K562 (cell line): ENCODE measurements around the gene GPT2. TPM values are rescaled to one million over a fixed set of nuclear protein-coding genes. Genes with fewer than 3 reads are reported as not detected.

Experiments used
- ATAC-seq: fragments of 200-7000 bp; cut with Tn5 transposase; 3 replicates; pipeline ENCODE4 v1.9.1; 2020; ENCODE audit warnings: moderate library complexity
- BruUV-seq: library from RNA; stranded (reverse); fragments of 400-500 nt; replicated peaks from 2 replicates; lab custom pipeline; 2021; lab: Mats Ljungman, UMichigan
- CTCF ChIA-PET: fragments of 300-600 bp; formaldehyde crosslinking; extraction: SDS; loops from one replicate; lab custom pipeline; 2021; ENCODE audit warnings: low intra/inter-chr PET ratio; lab: Yijun Ruan, JAX
- POLR2A ChIA-PET: fragments of 300-600, 350-650 bp; sonication (Branson Sonifier 250); formaldehyde crosslinking; extraction: SDS; loops from one replicate; lab custom pipeline; 2021; ENCODE audit warnings: antibody characterized with exemption, inconsistent platforms; lab: Yijun Ruan, JAX
- DNase-seq, 4 experiments: peaks; one replicate each; pipeline versions ENCODE4 v3.0.0 to v3.0.0-alpha.2; 2011 to 2018; ENCODE audit warnings: low spot score in 3 of 4, mixed read lengths in 3 of 4; ENCODE audit errors: extremely low read depth in 1 of 4
- FAIRE-seq: peaks from 2 replicates; lab custom pipeline; 2011; peaks lifted over from hg19 to GRCh38; lab: Jason Lieb, UNC
- H2AFZ ChIP-seq: 2 replicates; pipeline ENCODE4 v1.6.0; 2011; ENCODE audit warnings: low read depth, low read length, control low read depth, inconsistent platforms
- H3K27ac ChIP-seq: fragments of 200-600 bp; 3 replicates; pipeline ENCODE4 v1.8.0; 2011; ENCODE audit warnings: low read depth, mild to moderate bottlenecking, control low read depth, inconsistent platforms, low read length, moderate library complexity, mixed read lengths; ENCODE audit errors: extremely low read depth
- H3K27me3 ChIP-seq, 2 experiments: fragments of 300-600 bp in 1 of 2; 2 replicates in 1 of 2; 3 replicates in 1 of 2; pipeline versions ENCODE4 v1.6.0 to v1.8.0; 2011; ENCODE audit warnings: inconsistent platforms in 2 of 2, low read length in 2 of 2, mild to moderate bottlenecking in 1 of 2, mixed read lengths in 1 of 2, moderate library complexity in 1 of 2; ENCODE audit not compliant: control insufficient read depth in 2 of 2, insufficient read depth in 2 of 2
- H3K36me3 ChIP-seq: fragments of 300-600 bp; 3 replicates; pipeline ENCODE4 v1.8.0; 2011; ENCODE audit warnings: mild to moderate bottlenecking, low read length, inconsistent platforms; ENCODE audit not compliant: control insufficient read depth, insufficient read depth
- H3K4me1 ChIP-seq, 2 experiments: fragments of 200-600 bp in 1 of 2; replicated peaks in 1 of 2; 2 replicates in 1 of 2; 3 replicates in 1 of 2; pipeline versions ENCODE4 v1.5.1 to v1.8.0; 2011; ENCODE audit warnings: inconsistent platforms in 2 of 2, low read length in 2 of 2, mild to moderate bottlenecking in 1 of 2, mixed read lengths in 1 of 2, moderate library complexity in 1 of 2; ENCODE audit not compliant: control insufficient read depth in 2 of 2, insufficient read depth in 2 of 2
- H3K4me2 ChIP-seq: 2 replicates; pipeline ENCODE4 v1.6.1; 2011; ENCODE audit warnings: low read length, control low read depth, inconsistent platforms, mixed read lengths; ENCODE audit not compliant: insufficient read depth
- H3K4me3 ChIP-seq: fragments of 200-600 bp; sonication (generic), shearing (Covaris generic); 2 replicates; pipeline ENCODE4 v1.5.1; 2016; ENCODE audit warnings: control low read depth, inconsistent platforms
- H3K79me2 ChIP-seq: fragments of 200-600 bp; 3 replicates; pipeline ENCODE4 v1.8.0; 2011; ENCODE audit warnings: low read length, inconsistent platforms; ENCODE audit not compliant: control insufficient read depth, insufficient read depth
- H3K9ac ChIP-seq, 2 experiments: 2 replicates each; pipeline versions ENCODE4 v1.6.0 to v1.6.1; 2011; ENCODE audit warnings: low read depth in 2 of 2, low read length in 2 of 2, control low read depth in 1 of 2, inconsistent platforms in 1 of 2, mild to moderate bottlenecking in 1 of 2, mixed read lengths in 1 of 2; ENCODE audit not compliant: insufficient read depth in 1 of 2
- H3K9me1 ChIP-seq: one replicate; pipeline ENCODE4 v1.6.0; 2011; ENCODE audit warnings: inconsistent platforms, mild to moderate bottlenecking, low read length, moderate library complexity; ENCODE audit not compliant: control insufficient read depth, insufficient read depth
- H3K9me3 ChIP-seq: replicated peaks from 2 replicates; pipeline ENCODE4 v1.5.1; 2011; ENCODE audit warnings: low read depth, low read length, inconsistent platforms; ENCODE audit not compliant: control insufficient read depth, insufficient read depth
- H4K20me1 ChIP-seq: replicated peaks from 2 replicates; pipeline ENCODE4 v1.6.1; 2011; ENCODE audit warnings: low read length, inconsistent platforms, mixed read lengths; ENCODE audit not compliant: control insufficient read depth, insufficient read depth
- CEBPB ChIP-seq: fragments of 450-650 bp; IDR thresholded peaks from 2 replicates; pipeline ENCODE4 v1.6.1; 2016; ENCODE audit warnings: missing genetic modification characterization, missing compliant biosample characterization
- CEBPG ChIP-seq, 3 experiments: fragments of 200-800 bp in 1 of 3; sonication (Bioruptor generic) in 1 of 3; sonication (generic) in 1 of 3; formaldehyde crosslinking in 1 of 3; IDR thresholded peaks in 2 of 3; conservative IDR thresholded peaks in 1 of 3; 2 replicates each; pipeline versions ENCODE4 v1.6.1 to v1.8.0; 2016 to 2022; ENCODE audit warnings: missing compliant biosample characterization in 2 of 3, missing genetic modification characterization in 2 of 3, mild to moderate bottlenecking in 1 of 3, missing genetic modification reagents in 1 of 3
- NR1H2 ChIP-seq: sonication (generic); formaldehyde crosslinking; IDR thresholded peaks from 2 replicates; pipeline ENCODE4 v1.4.0; 2020; ENCODE audit warnings: mild to moderate bottlenecking, missing genetic modification reagents
- RBM25 ChIP-seq: fragments of 200-400 bp; formaldehyde crosslinking; IDR thresholded peaks from 2 replicates; pipeline ENCODE4 v1.6.1; 2018; ENCODE audit warnings: low read length, low read depth, moderate library complexity; ENCODE audit not compliant: severe bottlenecking
- ZNF507 ChIP-seq: conservative IDR thresholded peaks from 2 replicates; pipeline ENCODE4 v1.6.1; 2017; ENCODE audit warnings: missing genetic modification characterization, missing compliant biosample characterization
- WGBS: fragments of 100-300 bp; shearing (Covaris generic); methylation state at CpG from one replicate; pipeline ENCODE4 v1.1.6; 2016; ENCODE audit warnings: low coverage, mixed read lengths; ENCODE audit not compliant: insufficient coverage; ENCODE audit errors: missing lambda C conversion rate; 5-methylcytosine and 5-hydroxymethylcytosine counted together
- in situ Hi-C: fragments of 300-500 bp; cut with MboI; formaldehyde crosslinking; loops from 4 replicates; pipeline ENCODE4 v1.15.0; 2018; ENCODE audit warnings: inconsistent platforms, mixed read lengths
- intact Hi-C: fragments of 100-400 bp; cut with micrococcal nuclease; formaldehyde crosslinking; loops from 2 replicates; pipeline ENCODE4 v1.14.2; 2022
- polyA plus RNA-seq, 8 experiments: library from polyadenylated mRNA; depleted of rRNA in 4 of 8; stranded (reverse) in 5 of 8; unstranded in 3 of 8; fragments of >200 nt; fragmentation: Nextera tagmentation in 2 of 8; fragmentation: Illumina TruSeq in 1 of 8; extraction: Ambion mirVana in 2 of 8; extraction: Trizol in 1 of 8; gene quantifications; 2 replicates each; pipeline versions ENCODE4 v1.2.1 to v1.2.3, GENCODE V29; 2011 to 2014; ENCODE audit warnings: inconsistent platforms in 1 of 8, missing spikeins in 1 of 8
- total RNA-seq, 7 experiments: library from RNA; depleted of rRNA in 6 of 7; stranded (reverse); fragments of >200 nt in 6 of 7; fragmentation: Illumina TruSeq in 2 of 7; extraction: Trizol in 2 of 7; gene quantifications; 2 replicates each; pipeline versions ENCODE4 v1.2.1 to v1.2.3, GENCODE V29; 2011 to 2021; ENCODE audit warnings: low replicate concordance in 1 of 7

The GPT2 gene
- total and polyA plus RNA-seq, 9 of the 15 experiments (the other 6 are each of a cell fraction or from before 2014, with no cell fraction given) = 0.79 to 14.4 (median 5.8) TPM

DNA sequence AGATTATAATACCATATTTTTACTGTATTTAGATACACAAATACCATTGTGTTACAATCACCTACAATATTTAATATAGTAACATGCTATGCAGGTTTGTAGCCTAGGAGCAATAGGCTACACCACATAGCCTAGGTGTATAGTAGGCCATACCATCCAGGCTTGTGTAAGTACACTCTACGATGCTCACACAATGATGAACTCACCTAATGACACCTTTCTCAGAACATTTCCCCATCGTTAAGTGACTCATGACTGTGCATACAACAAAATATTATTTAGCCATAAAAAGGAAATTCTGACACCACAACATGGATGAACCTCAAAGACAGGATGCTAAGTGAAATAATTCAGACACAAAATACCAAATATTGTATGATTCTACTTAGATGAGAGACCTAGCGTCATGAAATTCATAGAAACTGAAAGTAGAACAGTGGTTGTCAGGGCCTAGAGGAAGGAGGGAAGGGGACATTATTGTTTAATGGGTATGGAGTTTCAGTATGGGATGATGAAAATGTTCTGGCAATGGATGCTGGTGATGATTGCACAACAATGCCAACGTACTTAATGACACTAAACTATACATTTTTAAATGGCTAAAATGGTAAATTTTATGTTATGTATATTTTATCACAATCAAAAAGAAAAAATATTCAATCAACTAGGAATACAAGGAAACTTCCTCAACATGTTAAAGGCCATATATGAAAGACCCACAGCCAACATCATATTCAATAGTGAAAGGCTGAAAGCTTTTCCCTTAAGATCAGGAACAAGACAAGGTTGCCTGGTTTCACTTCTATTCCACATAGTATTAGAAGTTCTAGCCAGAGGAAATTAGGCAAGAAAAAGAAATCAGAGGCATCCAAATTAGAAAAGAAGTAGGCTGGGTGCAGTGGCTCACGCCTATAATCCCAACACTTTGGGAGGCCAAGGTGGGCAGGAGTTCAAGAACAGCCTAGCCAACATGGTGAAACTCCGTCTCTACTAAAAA is 47.3 kb upstream of the GPT2 start:
- no peak overlapping the region for H2AFZ ChIP-seq
- H3K27me3 ChIP-seq = no peaks in the 10 kb centered on the region
- DNase-seq (no peak), ATAC-seq (no peak), FAIRE-seq (no peak)
- no peak overlapping the region for H3K27ac ChIP-seq
- no peaks in the 10 kb centered on the region for H3K79me2 ChIP-seq
- H3K4me3 ChIP-seq = no peak overlapping the region
- H3K4me1 ChIP-seq = no peaks in the 10 kb centered on the region
- no peaks in the 10 kb centered on the region for H4K20me1 ChIP-seq
- ChIA-PET POLR2A (no interaction called here), CTCF (no interaction called here)
- H3K9me3 ChIP-seq = no peaks in the 10 kb centered on the region
- H3K9ac ChIP-seq = no peak overlapping the region
- TF ChIP-seq NR1H2 (CRISPR knock-in tag) (no peak), ZNF507 (no peak), CEBPB (tag) (peak; percentile 70), RBM25 (no peak), CEBPG (CRISPR knock-in tag; IDR thresholded peaks at IDR 0.05) (no peak), CEBPG (tag; conservative IDR thresholded peaks at IDR 0.05 in 1 of 2, IDR thresholded peaks at IDR 0.05 in 1 of 2) (peak in 1 of 2 experiments; percentile 48; a peak in 2 of 4 replicates)
- in situ Hi-C loops (no loop called here), intact Hi-C loops (no loop called here)
- no peak overlapping the region for H3K4me2 ChIP-seq
- no peaks in the 10 kb centered on the region for H3K36me3 ChIP-seq
- no TSS peak for BruUV-seq
- 35% methylated on average over 6 of the region's 6 CpGs for WGBS
- H3K9me1 ChIP-seq = no peaks in the 10 kb centered on the region
